GM23338 (cell line): Measurements from ENCODE around the gene STARD4.

Source experiments
- CREB1 ChIP-seq: fragments of 250-450 bp; sonication (Bioruptor Pico); IDR thresholded peaks from 2 replicates; pipeline ENCODE4 v1.5.0; 2020; ENCODE audit warnings: low read depth, mild to moderate bottlenecking, moderate library complexity
- CTCF ChIP-seq, 2 experiments: fragments of 200-600 bp in 1 of 2; sonication (generic) in 1 of 2; conservative IDR thresholded peaks; 2 replicates each; pipeline versions ENCODE4 v1.5.1 to v1.6.1; 2016 to 2017; ENCODE audit warnings: antibody characterized with exemption in 2 of 2, low read depth in 2 of 2, mild to moderate bottlenecking in 2 of 2, moderate library complexity in 1 of 2
- ETS1 ChIP-seq: IDR thresholded peaks from 2 replicates; pipeline ENCODE4 v1.6.1; 2016; ENCODE audit warnings: antibody characterized with exemption
- EZH2 ChIP-seq: fragments of 200-600 bp; sonication (generic); IDR thresholded peaks from one replicate; pipeline ENCODE4 v1.8.0; 2017; ENCODE audit warnings: antibody characterized with exemption, mild to moderate bottlenecking, low read depth; ENCODE audit not compliant: unreplicated experiment
- EZH2phosphoT487 ChIP-seq: fragments of 200-600 bp; sonication (generic); IDR thresholded peaks from one replicate; pipeline ENCODE4 v1.8.1; 2018; ENCODE audit warnings: antibody characterized with exemption; ENCODE audit not compliant: unreplicated experiment
- JUNB ChIP-seq: IDR thresholded peaks from one replicate; pipeline ENCODE4 v1.6.1; 2016; ENCODE audit warnings: antibody characterized with exemption; ENCODE audit not compliant: unreplicated experiment
- NANOG ChIP-seq: IDR thresholded peaks from 2 replicates; pipeline ENCODE4 v1.6.1; 2016; ENCODE audit warnings: antibody characterized with exemption, borderline replicate concordance
- POLR2AphosphoS5 ChIP-seq: IDR thresholded peaks from 2 replicates; pipeline ENCODE4 v1.6.1; 2016; ENCODE audit warnings: antibody characterized with exemption, low read depth
- STAT1 ChIP-seq: IDR thresholded peaks from one replicate; pipeline ENCODE4 v1.6.1; 2016; ENCODE audit warnings: antibody characterized with exemption; ENCODE audit not compliant: unreplicated experiment
- ZNF114 ChIP-seq: fragments of 250-450 bp; sonication (Bioruptor Pico); IDR thresholded peaks from 2 replicates; pipeline ENCODE4 v1.5.0; 2020; ENCODE audit warnings: mild to moderate bottlenecking, moderate library complexity
- ZNF331 ChIP-seq: fragments of 250-450 bp; sonication (Bioruptor Pico); IDR thresholded peaks from 2 replicates; pipeline ENCODE4 v1.5.0; 2020; ENCODE audit warnings: low read depth, mild to moderate bottlenecking, moderate library complexity
- TF ChIP-seq, protein P1 (sequence below): IDR thresholded peaks from one replicate; pipeline ENCODE4 v1.6.1; 2018; ENCODE audit warnings: antibody characterized with exemption; ENCODE audit not compliant: unreplicated experiment
- TF ChIP-seq, protein P2 (sequence below): fragments of 250-450 bp; sonication (Bioruptor Pico); IDR thresholded peaks from 2 replicates; pipeline ENCODE4 v1.5.0; 2020; ENCODE audit warnings: mild to moderate bottlenecking, moderate library complexity

- TF ChIP-seq POLR2AphosphoS5 = no peak
- no peak for TF ChIP-seq ETS1
- no peak for TF ChIP-seq EZH2
- no peak for TF ChIP-seq CTCF (conservative IDR thresholded peaks at IDR 0.05; ENCODE audit: low read depth in 2 of 2)
- no peak for TF ChIP-seq EZH2phosphoT487
- TF ChIP-seq, protein P1, sequence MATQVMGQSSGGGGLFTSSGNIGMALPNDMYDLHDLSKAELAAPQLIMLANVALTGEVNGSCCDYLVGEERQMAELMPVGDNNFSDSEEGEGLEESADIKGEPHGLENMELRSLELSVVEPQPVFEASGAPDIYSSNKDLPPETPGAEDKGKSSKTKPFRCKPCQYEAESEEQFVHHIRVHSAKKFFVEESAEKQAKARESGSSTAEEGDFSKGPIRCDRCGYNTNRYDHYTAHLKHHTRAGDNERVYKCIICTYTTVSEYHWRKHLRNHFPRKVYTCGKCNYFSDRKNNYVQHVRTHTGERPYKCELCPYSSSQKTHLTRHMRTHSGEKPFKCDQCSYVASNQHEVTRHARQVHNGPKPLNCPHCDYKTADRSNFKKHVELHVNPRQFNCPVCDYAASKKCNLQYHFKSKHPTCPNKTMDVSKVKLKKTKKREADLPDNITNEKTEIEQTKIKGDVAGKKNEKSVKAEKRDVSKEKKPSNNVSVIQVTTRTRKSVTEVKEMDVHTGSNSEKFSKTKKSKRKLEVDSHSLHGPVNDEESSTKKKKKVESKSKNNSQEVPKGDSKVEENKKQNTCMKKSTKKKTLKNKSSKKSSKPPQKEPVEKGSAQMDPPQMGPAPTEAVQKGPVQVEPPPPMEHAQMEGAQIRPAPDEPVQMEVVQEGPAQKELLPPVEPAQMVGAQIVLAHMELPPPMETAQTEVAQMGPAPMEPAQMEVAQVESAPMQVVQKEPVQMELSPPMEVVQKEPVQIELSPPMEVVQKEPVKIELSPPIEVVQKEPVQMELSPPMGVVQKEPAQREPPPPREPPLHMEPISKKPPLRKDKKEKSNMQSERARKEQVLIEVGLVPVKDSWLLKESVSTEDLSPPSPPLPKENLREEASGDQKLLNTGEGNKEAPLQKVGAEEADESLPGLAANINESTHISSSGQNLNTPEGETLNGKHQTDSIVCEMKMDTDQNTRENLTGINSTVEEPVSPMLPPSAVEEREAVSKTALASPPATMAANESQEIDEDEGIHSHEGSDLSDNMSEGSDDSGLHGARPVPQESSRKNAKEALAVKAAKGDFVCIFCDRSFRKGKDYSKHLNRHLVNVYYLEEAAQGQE = no peak
- no peak for TF ChIP-seq ZNF331
- no peak for TF ChIP-seq JUNB
- TF ChIP-seq CREB1 (CRISPR knock-in tag) = no peak
- TF ChIP-seq NANOG = no peak
- no peak for TF ChIP-seq STAT1
- no peak for TF ChIP-seq ZNF114 (CRISPR knock-in tag)
- TF ChIP-seq, protein P2, sequence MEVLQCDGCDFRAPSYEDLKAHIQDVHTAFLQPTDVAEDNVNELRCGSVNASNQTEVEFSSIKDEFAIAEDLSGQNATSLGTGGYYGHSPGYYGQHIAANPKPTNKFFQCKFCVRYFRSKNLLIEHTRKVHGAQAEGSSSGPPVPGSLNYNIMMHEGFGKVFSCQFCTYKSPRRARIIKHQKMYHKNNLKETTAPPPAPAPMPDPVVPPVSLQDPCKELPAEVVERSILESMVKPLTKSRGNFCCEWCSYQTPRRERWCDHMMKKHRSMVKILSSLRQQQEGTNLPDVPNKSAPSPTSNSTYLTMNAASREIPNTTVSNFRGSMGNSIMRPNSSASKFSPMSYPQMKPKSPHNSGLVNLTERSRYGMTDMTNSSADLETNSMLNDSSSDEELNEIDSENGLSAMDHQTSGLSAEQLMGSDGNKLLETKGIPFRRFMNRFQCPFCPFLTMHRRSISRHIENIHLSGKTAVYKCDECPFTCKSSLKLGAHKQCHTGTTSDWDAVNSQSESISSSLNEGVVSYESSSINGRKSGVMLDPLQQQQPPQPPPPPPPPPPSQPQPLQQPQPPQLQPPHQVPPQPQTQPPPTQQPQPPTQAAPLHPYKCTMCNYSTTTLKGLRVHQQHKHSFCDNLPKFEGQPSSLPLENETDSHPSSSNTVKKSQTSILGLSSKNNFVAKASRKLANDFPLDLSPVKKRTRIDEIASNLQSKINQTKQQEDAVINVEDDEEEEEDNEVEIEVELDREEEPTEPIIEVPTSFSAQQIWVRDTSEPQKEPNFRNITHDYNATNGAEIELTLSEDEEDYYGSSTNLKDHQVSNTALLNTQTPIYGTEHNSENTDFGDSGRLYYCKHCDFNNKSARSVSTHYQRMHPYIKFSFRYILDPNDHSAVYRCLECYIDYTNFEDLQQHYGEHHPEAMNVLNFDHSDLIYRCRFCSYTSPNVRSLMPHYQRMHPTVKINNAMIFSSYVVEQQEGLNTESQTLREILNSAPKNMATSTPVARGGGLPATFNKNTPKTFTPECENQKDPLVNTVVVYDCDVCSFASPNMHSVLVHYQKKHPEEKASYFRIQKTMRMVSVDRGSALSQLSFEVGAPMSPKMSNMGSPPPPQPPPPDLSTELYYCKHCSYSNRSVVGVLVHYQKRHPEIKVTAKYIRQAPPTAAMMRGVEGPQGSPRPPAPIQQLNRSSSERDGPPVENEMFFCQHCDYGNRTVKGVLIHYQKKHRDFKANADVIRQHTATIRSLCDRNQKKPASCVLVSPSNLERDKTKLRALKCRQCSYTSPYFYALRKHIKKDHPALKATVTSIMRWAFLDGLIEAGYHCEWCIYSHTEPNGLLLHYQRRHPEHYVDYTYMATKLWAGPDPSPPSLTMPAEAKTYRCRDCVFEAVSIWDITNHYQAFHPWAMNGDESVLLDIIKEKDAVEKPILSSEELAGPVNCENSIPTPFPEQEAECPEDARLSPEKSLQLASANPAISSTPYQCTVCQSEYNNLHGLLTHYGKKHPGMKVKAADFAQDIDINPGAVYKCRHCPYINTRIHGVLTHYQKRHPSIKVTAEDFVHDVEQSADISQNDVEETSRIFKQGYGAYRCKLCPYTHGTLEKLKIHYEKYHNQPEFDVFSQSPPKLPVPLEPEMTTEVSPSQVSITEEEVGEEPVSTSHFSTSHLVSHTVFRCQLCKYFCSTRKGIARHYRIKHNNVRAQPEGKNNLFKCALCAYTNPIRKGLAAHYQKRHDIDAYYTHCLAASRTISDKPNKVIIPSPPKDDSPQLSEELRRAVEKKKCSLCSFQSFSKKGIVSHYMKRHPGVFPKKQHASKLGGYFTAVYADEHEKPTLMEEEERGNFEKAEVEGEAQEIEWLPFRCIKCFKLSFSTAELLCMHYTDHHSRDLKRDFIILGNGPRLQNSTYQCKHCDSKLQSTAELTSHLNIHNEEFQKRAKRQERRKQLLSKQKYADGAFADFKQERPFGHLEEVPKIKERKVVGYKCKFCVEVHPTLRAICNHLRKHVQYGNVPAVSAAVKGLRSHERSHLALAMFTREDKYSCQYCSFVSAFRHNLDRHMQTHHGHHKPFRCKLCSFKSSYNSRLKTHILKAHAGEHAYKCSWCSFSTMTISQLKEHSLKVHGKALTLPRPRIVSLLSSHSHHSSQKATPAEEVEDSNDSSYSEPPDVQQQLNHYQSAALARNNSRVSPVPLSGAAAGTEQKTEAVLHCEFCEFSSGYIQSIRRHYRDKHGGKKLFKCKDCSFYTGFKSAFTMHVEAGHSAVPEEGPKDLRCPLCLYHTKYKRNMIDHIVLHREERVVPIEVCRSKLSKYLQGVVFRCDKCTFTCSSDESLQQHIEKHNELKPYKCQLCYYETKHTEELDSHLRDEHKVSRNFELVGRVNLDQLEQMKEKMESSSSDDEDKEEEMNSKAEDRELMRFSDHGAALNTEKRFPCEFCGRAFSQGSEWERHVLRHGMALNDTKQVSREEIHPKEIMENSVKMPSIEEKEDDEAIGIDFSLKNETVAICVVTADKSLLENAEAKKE (CRISPR knock-in tag) = no peak
These were observed 23.7 kb upstream of the STARD4 start for GRCh38 chr5:111535879-111536549.
